ENCODE measurements around the gene LAGE3.

LAGE3 gene

GRCh38 chrX:154477891-154478477, 1.1 kb downstream of the LAGE3 start:
- Histone ChIP-seq H3K4me1 (ENCODE audit: insufficient read depth, low read length, severe bottlenecking) (peaks cover 35% of the 10 kb centered on the region), H3K9ac (ENCODE audit: low read length) (peak overlapping the region; percentile 72), H3K36me3 (ENCODE audit: insufficient read depth, low read length) (no peaks in the 10 kb centered on the region), H3K9me2 (ENCODE audit: low read depth, low read length) (no peaks in the 10 kb centered on the region), H3K79me2 (ENCODE audit: insufficient read depth, low read length) (no peaks in the 10 kb centered on the region), H3K27ac (ENCODE audit: low read depth, low read length, poor library complexity, severe bottlenecking) (no peak overlapping the region), H2AFZ (ENCODE audit: low read length) (no peak overlapping the region), H3K4me3 (ENCODE audit: low read depth, low read length, poor library complexity, severe bottlenecking) (peak overlapping the region; percentile 76), H3F3A (ENCODE audit: insufficient read depth, low read length) (no peaks in the 10 kb centered on the region), H4K20me1 (ENCODE audit: insufficient read depth, low read length) (no peaks in the 10 kb centered on the region), H3K27me3 (ENCODE audit: insufficient read depth, low read length) (no peaks in the 10 kb centered on the region), H3K4me2 (ENCODE audit: low read length) (peak overlapping the region; percentile 86), H3K9me3 (ENCODE audit: low read length) (no peaks in the 10 kb centered on the region)
- no peak for TF ChIP-seq CTCF (IDR thresholded peaks at IDR 0.05; ENCODE audit: low read length)
- TF ChIP-seq EZH2 (IDR thresholded peaks at IDR 0.05; ENCODE audit: borderline replicate concordance, low read length): no peak

GRCh38 chrX:154476821-154477220, 2.3 kb downstream of the LAGE3 start:
- Histone ChIP-seq H3K4me3 (ENCODE audit: low read depth, low read length, poor library complexity, severe bottlenecking) (no peak overlapping the region), H3K9me2 (ENCODE audit: low read depth, low read length) (no peaks in the 10 kb centered on the region), H3K36me3 (ENCODE audit: insufficient read depth, low read length) (no peaks in the 10 kb centered on the region), H3K27me3 (ENCODE audit: insufficient read depth, low read length) (no peaks in the 10 kb centered on the region), H3K27ac (ENCODE audit: low read depth, low read length, poor library complexity, severe bottlenecking) (no peak overlapping the region), H4K20me1 (ENCODE audit: insufficient read depth, low read length) (no peaks in the 10 kb centered on the region), H3K4me1 (ENCODE audit: insufficient read depth, low read length, severe bottlenecking) (peaks cover 23% of the 10 kb centered on the region), H2AFZ (ENCODE audit: low read length) (no peak overlapping the region), H3K9ac (ENCODE audit: low read length) (no peak overlapping the region), H3F3A (ENCODE audit: insufficient read depth, low read length) (no peaks in the 10 kb centered on the region), H3K79me2 (ENCODE audit: insufficient read depth, low read length) (no peaks in the 10 kb centered on the region), H3K9me3 (ENCODE audit: low read length) (no peaks in the 10 kb centered on the region), H3K4me2 (ENCODE audit: low read length) (no peak overlapping the region)
- no peak for TF ChIP-seq CTCF (IDR thresholded peaks at IDR 0.05; ENCODE audit: low read length)
- no peak for TF ChIP-seq EZH2 (IDR thresholded peaks at IDR 0.05; ENCODE audit: borderline replicate concordance, low read length)

GRCh38 chrX:154473683-154474082, 5.4 kb downstream of the LAGE3 start:
- H4K20me1 ChIP-seq (ENCODE audit: insufficient read depth, low read length): no peaks in the 10 kb centered on the region
- no peak for TF ChIP-seq CTCF (IDR thresholded peaks at IDR 0.05; ENCODE audit: low read length)
- no peak overlapping the region for H3K4me2 ChIP-seq (ENCODE audit: low read length)
- H3K27ac ChIP-seq (ENCODE audit: low read depth, low read length, poor library complexity, severe bottlenecking): no peak overlapping the region
- no peaks in the 10 kb centered on the region for H3K27me3 ChIP-seq (ENCODE audit: insufficient read depth, low read length)
- H3K9me2 ChIP-seq (ENCODE audit: low read depth, low read length): no peaks in the 10 kb centered on the region
- H3F3A ChIP-seq (ENCODE audit: insufficient read depth, low read length): no peaks in the 10 kb centered on the region
- peaks cover 5% of the 10 kb centered on the region; the same call in 1 of the 2 replicates for H3K36me3 ChIP-seq (ENCODE audit: insufficient read depth, low read length)
- H3K4me3 ChIP-seq (ENCODE audit: low read depth, low read length, poor library complexity, severe bottlenecking): no peak overlapping the region
- H3K9ac ChIP-seq (ENCODE audit: low read length): no peak overlapping the region
- H3K9me3 ChIP-seq (ENCODE audit: low read length): no peaks in the 10 kb centered on the region
- H3K4me1 ChIP-seq (ENCODE audit: insufficient read depth, low read length, severe bottlenecking): peaks cover 6% of the 10 kb centered on the region
- no peaks in the 10 kb centered on the region for H3K79me2 ChIP-seq (ENCODE audit: insufficient read depth, low read length)
- H2AFZ ChIP-seq (ENCODE audit: low read length): no peak overlapping the region
